GM12865 (cell line): ENCODE results near the gene RHEBL1.

Source experiments
- DNase-seq: peaks from one replicate; pipeline ENCODE4 v3.0.0; 2010; ENCODE audit warnings: low read depth
- H3K4me3 ChIP-seq: 2 replicates; pipeline ENCODE4 v1.5.1; 2011; ENCODE audit warnings: mild to moderate bottlenecking, low read depth, low read length, control low read depth
- CTCF ChIP-seq: IDR thresholded peaks from 2 replicates; pipeline ENCODE4 v1.5.1; 2011; ENCODE audit warnings: low read length, control low read depth, low read depth, inconsistent platforms; ENCODE audit not compliant: insufficient read depth; ENCODE audit errors: missing control alignments

Gene RHEBL1

DNA sequence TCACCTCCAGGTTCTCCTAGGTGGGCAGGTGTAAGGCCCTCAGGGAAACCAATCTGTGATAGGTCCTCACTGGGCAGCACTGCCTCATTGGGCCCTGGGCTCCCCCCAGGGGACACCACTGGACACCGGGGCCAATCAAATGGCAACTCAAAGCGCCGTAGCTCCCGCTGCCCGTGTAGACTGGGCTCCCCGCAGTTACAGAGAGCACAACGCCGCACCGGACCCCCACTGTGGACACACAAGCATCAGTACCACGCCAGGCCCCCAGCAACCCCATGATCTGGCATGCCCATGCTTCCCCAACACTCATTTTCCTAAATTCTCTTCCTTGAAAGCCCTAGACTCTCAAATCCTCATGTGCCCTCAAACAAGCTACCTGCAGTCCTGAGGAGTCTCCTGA, 15.3 kb downstream of the RHEBL1 start:
- no peak overlapping the region for H3K4me3 ChIP-seq
- no peak for DNase-seq
- TF ChIP-seq CTCF, result no peak

DNA sequence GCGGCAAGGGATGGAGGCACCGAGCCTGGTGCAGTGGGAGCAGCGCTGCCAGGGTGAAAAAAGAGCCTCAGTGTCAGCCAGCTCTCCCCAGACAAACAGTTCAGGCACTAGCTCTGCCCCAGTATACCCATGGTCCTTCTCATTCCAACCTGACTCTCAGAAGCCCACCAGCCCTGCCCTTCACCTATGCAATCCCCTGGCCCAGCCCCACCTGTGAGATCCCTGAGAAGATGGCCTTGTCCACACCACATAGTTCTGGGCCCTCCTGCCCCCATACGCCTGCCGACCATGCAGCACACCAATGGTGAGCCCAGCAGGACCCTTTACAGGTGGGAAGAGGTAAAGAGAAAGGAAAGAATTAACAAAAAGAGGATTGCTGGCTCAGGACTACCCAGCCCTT, 15.7 kb downstream of the RHEBL1 start:
- H3K4me3 ChIP-seq, result no peak overlapping the region
- TF ChIP-seq CTCF, result no peak
- DNase-seq, result no peak

- no peak for DNase-seq
- TF ChIP-seq CTCF, result no peak
- no peak overlapping the region for H3K4me3 ChIP-seq
These were observed 17.1 kb downstream of the RHEBL1 start for GRCh38 chr12:49052451-49053208.

DNA sequence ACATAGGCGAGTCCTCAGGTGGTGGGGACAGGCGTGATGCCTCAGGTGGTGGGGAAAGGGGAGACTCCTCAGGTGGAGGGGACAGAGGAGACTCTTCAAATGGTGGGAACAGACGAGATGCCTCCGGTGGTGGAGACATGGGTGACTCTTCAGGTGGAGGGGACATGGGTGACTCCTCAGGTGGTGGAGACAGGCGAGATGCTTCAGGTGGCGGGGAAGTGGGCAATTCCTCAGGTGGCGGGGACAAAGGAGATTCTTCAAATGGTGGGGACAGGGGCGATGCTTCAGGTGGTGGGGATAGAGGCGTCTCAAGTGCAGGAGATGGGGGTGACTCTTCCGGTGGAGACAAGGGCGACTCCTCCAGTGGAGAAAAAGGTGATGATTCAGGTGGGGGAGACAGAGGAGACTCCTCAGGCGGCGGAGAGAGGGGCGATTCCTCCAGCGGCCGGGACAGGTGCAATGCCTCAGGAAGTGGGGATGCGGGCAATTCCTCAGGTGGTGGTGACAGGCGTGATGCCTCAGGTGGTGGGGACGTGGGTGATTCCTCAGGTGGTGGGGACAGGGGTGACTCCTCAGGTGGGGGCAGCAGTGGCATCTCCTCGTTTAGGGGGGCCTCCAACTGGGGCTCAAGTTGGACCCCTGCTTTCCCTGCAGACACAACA, 17.9 kb downstream of the RHEBL1 start:
- H3K4me3 ChIP-seq, result no peak overlapping the region
- DNase-seq, result no peak
- no peak for TF ChIP-seq CTCF

DNA sequence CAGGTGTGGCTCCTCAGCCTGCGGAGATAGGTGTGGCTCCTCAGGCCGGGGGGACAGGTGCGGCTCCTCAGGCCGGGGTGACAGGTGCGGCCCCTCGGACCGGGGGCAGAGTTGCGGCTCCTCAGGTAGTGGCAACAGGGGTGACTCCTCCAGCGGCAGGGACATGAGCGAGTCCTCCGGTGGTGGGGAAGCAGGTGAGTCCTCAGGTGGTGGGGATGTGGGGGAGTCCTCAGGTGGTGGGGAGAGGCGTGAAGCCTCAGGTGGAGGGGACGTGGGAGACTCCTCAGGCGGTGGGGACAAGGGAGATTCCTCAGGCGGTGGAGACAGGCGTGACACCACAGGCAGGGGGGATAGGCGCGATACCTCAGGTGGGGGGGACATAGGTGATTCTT, 18.4 kb downstream of the RHEBL1 start:
- no peak overlapping the region for H3K4me3 ChIP-seq
- TF ChIP-seq CTCF, result no peak
- no peak for DNase-seq

- TF ChIP-seq CTCF, result no peak
- H3K4me3 ChIP-seq, result no peak overlapping the region
- no peak for DNase-seq
These were observed 19.0 kb downstream of the RHEBL1 start for GRCh38 chr12:49050507-49051372.
